Stimulated activated CD4-positive, alpha-beta T cell treated with anti-CD3 and anti-CD28 coated beads, Interleukin-15, amount 100 ng/mL, for 1 hour (primary cell): ENCODE measurements around the gene GP9.
"Not testable (repeated sequence)": the region's sequence is repeated elsewhere in the genome, so short reads cannot be mapped to it uniquely, and the experiment has no call there.

Source experiments
- DNase-seq, 2 donors: peaks; one replicate each; pipeline ENCODE4 v3.0.0-alpha.2; 2020; ENCODE audit warnings: low read depth in 1 of 2, low spot score in 1 of 2

The GP9 gene

DNA sequence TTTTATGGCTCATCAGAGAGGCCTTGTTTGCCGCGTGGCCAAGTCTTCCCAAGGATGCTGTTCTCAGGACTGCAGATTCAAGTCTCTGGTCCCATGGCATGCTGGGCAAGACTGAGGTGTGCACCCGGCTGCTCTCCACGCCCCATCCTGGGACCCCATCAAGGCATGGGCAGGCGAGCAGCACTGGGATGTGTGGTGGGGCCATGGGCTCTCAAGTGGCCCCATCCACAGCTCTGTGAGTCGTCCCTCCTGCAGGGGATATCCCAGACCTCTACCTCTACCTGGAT lies 13.1 kb upstream of the GP9 start:
- DNase-seq: no peak

DNA sequence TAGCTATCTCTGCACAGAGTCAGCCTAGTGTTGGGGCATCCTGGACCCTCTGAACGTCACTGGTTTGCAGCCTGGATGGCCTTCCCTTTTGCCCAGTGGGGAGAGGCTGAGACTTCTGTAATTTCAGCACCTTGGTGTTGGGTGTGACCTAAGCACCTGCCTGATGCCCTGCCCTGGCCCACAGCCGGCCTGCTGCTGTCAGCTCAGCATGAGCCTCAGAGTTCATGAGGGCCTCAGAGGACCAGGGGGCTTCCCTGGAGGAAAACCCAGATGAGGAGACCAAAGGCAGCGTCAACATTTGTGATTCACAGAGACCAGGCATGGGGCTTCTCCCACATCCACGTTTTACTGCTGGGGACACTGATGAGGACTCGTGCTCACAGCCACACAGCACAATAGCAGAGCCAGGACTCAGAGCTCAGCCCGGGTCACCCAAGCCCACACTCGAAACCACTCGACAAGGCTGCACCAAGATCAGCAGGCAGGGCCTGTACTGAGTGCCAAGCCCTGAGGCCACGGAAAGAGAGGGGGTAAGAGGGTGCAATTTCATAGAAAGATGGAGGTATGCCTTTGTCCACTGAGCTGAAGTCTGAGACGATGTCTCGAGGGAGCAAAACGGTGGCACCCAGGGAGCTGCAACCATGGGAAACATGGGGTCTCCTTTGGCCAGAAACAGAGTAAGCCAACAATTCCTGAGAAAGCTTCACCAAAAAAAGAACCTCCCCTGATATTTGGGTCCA lies 9.9 kb upstream of the GP9 start:
- no peak for DNase-seq

DNA sequence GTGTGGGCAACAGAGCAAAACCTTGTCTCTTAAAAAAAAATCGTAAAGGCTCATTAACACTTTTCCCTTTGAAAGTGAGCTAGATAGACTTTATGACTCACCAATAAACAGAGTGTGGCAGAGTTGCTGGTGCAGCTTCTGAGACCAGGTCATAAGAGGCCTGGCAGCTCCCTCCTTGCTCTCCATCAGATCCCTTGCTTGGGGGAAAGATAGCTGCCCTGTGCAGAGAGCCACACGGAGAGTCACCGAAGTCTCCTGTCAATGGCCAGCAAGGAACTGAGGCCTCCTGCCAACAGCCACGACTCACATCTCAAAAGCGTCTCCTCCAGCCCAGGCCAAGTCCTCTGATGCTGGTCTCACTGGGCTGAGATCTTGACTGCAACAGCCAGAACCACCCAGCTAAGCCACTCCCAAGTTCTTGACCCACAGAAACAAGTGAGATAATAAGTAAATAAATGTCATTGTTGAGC lies 8.7 kb upstream of the GP9 start:
- no peak for DNase-seq

DNA sequence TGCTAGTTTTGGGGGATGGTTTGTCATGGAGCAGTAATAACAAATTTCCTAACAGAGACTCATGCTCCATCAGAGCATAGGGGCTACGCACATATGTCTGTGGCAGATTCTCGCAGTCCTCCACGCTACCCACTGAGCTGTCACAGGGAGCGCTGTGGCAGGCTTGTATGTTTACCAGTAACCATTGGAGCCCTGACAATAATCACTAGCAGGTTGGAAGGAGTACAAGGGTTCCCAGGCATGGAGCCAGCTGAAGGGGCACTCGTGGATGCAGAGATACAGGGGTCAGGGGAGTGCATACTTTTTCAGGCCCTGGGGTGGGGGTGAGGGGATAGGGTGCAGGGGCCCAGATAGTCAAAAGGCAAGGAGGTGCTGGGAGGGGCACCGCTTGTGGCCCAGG lies 7.9 kb upstream of the GP9 start:
- no peak for DNase-seq

DNA sequence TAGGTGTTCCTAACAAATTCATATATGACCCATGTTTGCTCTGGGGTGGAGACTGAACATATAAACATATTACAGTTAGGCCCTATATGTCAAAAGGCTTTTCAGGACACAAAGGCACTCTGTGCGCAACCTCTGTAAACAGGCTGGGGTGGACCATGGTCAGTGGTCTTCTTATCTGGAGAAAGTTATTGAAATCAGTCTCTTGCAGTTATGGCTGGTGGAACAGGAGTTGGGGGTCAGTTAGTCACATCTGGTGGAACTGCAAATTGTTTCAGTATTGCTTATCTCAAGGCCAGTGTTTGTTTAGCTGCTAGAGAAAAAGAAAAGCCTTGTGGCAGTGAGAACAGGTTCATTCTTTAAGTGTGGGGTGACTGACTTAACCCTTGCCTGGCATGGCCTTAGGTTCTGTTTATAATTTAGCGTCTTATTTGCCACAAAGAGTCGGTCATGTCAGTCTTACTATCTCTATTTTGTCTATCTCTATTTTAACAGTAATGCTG lies 5.9 kb upstream of the GP9 start:
- DNase-seq: no peak

DNA sequence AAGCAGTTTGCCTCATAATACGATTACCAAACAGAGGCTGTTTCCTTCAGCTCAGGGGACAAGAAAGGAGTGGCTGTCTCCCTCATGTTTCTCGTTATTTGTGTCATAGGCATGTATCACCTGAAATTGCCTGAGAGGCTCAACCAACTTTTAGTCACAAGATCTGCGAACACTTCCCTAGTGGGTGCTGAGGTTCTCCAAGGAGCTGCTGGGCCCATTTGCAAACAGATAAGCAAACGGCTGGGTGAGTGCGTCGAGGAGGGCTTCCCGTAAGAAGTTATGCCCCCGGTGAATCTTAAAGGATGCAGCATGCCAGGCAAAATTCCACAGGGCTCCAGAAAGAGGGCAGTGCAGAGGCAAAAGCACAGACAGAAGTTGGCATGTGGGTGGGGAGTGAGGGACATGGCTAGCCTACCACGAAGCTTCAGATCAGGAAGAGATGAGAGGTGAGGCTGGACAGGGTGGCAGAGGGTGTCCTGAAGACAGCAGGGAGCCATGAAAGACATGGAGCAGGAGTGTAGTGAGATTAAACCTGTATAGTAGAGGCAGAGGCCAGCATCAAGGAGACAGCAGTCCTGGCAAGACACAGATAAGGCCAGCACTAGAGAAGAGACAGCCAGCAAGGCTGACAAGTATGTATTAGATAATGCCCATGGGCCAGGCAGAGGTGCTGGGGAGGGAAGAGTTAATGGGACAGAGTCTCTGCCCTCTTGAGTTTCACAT lies 4.0 kb upstream of the GP9 start:
- DNase-seq: no peak

DNA sequence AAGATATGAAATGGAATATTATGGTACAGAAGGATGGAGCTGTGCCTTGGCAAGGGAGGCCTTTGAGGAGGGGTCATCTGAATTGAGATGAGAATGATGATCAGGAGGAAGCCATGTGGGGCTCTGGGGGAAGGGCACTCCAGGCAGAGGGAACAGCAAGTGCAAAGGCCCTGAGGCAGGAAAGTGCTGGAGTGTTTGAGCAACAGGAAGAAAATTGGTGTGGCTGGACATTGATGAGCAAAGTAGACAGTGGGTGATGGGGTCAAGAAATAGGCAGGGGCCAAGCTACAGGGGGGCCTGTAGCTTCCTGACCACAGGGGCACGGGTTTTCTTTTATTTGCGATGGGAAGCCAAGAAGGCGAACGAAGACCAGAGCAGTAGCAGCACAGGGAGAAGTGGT lies 3.3 kb upstream of the GP9 start:
- no peak for DNase-seq

DNA sequence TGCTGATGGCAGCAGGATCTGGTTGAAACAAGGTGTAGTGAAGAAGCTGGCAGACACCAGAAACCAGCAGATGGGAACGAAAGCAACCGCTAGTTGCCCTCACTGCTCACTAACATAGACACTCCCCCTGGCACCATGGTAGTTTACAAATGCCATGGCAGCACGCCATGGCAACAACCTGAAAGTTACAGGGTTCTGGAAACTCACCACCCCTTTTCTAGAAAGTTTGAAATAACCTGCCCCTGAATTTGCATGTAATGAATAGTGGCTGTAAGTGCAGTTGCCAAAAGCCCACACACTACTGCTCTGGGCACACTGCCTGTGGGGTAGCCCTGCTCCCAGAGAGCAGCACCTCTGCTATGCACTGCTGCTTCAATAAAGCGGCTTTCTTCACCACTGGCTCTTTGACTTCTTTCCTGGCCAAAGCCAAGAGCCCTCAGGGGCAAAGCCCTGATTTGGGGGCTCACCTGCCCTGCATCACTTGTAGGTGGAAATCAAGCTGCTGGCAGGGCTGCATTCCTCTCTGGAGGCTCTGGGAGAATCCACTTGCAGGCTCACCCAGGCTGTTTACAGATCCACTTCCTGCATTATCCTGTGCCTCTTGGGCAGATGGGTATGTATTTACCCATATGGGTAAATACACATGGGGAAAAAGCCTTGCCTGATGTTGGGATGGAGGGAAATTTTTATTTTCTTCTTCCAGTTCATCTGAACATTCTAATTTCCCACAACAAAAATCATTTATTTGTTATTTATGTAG lies 2.0 kb upstream of the GP9 start:
- no peak for DNase-seq

DNA sequence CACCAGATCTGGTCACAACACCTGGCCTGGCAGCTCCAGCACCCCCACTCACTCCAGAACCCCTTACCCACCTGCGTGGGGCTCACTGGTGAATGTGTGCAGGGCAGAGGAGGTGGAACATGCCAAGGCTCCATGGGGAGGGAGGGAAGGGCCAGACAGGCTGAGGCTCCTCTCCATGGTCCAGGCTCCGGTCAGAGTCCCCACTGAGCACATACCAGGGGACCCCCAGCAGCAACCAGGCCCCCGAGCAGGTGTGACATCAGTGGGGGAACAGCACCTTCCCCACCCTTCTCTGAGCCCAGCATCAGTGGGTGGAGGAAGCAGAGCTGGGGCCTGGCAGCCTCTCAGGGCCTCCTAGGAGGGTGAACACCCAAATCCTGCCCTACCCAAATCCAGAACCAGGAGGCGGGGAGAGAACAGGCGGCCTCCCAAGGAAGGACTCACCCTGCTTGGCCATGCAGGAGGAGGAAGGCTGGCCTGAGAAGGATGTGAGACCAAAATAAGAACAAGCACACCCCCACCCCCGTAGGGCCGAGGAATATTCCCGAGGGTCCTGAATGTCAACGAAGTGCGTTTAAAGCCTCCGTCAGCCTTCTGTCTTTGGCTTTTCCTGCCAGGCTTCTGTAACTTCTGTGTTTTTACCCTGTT lies 1.1 kb upstream of the GP9 start:
- DNase-seq: no peak

DNA sequence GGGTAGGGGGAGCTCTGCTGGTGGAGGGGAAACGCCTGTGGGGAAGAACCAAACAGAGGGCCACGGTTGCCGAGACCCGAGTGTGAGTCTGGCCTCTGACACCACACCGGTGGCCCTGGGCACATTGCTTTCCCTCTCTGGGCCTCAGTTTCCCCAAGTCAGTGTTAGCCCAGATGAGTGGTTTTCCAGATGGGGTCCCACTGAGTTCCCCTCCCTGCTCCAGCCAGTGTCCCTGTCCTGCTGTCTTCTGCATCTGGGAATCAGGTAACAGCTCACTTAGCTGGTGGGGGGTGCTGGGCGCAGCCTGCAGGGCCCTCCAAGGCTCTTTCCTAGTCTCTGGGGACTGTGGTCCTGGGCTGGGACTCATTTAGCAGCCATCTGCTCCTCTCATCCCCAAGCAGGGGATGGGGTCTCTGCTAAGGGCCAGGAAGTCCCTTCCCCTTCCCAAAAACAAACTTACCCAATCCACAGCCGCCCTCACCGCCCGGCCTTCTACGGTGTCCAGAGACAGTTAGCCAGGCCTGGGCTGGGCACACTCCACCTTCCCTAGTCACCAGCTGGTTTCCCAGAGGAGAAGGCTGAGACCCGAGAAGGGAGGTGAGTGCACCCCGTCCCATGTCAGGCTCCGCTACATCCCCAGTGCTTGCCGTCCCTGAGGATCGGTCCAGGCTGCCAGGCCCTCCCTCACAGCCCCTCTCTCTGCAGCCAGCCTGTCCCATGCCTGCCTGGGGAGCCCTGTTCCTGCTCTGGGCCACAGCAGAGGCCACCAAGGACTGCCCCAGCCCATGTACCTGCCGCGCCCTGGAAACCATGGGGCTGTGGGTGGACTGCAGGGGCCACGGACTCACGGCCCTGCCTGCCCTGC lies 676 bp downstream of the GP9 start:
- no peak for DNase-seq

DNA sequence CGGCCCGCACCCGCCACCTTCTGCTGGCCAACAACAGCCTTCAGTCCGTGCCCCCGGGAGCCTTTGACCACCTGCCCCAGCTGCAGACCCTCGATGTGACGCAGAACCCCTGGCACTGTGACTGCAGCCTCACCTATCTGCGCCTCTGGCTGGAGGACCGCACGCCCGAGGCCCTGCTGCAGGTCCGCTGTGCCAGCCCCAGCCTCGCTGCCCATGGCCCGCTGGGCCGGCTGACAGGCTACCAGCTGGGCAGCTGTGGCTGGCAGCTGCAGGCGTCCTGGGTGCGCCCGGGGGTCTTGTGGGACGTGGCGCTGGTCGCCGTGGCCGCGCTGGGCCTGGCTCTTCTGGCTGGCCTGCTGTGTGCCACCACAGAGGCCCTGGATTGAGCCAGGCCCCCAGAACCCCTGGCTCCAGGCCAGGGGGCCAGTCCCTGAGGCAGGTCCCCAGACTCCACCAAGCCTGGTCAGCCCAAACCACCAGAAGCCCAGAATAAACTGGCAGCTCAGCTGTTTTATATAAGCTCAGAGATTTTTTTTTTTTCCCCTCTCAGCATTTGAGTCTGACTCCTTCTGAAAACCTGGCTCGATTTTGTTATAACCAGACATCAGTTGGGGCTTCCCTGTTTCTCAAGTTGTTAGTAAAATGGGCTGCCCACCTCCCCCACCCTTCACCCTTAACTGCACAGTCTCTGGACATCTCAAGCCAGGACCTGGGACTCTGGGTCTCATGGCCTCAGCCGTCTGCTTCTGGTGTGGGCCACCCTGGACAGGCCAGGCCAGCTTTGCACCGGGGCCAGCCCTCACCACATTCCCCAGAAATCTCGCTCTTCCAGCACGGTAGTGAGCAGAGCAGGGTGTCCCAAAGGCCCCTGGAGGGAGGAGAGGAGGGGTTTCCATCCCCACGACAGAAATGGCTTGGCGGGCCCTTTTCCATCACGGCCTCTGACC lies 1.6 kb downstream of the GP9 start:
- DNase-seq: no peak

DNA sequence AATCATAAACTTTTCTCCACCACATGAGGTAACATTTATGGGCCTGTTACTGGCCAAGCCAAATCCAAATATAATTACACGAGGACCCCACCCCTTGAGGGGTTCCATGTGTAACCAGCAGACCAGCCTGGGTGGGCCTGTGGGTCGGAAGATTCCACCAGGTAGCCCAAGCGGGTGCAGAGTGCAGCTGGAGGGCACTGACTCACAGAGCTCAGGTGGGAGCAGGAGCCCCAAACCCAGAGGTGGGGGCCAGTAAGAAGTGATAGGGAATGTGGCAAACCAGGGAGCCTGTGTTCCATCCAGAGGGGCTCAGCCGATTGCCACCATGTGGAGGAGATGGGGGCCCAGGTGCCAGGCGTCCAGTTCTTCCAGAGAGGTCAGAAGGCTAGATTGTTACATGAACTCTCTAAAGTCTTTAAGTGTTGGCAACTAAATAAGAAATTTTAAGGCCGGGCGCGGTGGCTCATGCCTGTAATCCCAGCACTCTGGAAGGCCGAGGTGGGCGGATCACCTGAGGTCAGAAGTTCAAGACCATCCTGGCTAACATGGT lies 2.6 kb downstream of the GP9 start:
- no peak for DNase-seq

DNA sequence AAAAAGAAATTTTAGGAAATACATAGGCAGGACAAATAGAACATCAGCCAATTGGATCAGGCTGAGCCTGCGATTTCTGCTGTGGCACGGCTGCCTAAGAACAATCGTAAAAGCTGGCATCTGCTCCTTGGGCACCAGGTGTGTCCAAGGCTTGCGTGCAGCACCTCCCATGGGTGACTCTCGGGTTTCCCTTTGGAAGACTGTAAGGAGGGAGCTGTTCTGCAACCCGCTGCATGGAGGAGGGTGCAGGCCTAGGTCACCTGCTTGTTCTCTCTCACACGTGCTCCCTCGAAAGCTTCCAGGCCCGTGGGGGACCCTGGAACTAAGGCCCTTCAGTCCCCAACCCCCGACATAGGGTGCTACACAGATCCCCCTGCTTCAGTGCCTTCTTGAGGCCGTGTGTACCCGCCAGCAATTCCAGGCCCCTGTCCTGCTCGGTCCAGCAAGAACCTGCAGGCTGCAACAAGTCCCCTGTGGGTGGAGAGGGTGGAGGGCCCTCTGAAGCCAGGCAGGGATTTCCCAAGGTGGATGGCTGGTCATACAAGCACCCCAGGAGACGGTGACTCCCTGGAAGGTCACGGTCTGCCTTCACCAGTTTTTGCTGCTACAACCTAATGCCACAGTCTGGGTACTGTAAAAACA lies 3.4 kb downstream of the GP9 start:
- no peak for DNase-seq

DNA sequence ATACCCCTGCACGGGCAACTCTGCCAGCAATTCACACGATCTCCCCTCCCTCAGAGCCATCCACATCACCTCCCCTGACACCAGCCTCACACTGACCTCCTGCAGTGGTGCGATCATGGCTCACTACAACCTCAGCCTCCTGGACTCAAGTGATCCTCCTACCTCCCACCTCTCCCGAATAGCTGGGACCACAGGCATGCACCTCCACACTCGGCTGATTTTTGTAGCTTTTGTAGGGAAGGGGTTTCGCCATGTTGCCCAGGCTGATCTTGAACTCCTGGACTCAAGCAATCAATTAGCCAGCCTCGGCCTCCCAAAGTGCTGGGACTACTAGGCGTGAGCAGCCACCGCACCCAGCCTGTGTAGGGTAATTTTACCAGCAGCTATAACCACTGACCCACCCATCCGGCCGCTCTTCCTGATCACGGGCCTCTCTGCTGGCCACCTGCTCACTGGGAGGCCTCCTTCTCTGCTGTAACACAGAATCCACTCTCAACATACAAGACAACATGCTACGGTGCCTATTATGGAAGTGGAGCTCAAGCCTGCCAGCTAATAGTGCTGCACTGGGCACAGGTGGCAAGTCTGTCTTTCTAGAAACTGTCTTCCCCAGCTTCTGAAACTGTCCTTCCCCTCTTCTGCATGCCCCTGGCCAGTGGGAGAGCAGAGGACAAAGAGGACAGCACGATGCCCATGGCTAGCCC lies 4.6 kb downstream of the GP9 start:
- DNase-seq: no peak

DNA sequence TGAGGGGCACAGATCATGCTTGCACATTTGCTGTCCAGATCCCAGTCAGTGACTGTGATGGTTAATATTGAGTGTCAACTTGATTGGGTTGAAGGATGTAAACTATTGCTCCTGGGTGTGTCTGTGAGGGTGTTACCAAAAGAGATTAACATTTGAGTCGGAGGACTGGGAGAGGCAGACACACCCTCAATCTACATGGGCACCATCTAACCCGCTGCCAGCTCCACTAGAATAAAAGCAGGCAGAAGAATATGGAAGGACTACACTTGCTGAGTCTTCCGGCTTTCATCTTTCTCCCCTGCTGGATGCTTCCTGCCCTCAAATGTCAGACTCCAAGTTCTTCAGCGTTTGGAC lies 5.1 kb downstream of the GP9 start:
- no peak for DNase-seq

DNA sequence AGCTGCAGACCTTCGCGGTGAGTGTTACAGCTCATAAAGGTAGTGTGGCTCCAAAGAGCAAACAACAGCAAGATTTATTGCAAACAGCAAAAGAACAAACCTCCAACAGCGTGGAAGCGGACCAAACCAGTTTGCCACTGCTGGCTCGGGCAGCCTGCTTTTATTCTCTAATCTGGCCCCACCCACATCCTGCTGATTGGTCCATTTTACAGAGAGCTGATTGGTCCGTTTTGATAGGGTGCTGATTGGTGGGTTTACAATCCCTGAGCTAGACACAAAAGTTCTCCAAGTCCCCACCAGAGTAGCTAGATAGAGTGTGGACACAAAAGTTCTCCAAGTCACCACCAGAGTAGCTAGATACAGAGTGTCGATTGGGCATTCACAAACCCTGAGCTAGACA lies 7.1 kb downstream of the GP9 start:
- DNase-seq: not testable (repeated sequence)

DNA sequence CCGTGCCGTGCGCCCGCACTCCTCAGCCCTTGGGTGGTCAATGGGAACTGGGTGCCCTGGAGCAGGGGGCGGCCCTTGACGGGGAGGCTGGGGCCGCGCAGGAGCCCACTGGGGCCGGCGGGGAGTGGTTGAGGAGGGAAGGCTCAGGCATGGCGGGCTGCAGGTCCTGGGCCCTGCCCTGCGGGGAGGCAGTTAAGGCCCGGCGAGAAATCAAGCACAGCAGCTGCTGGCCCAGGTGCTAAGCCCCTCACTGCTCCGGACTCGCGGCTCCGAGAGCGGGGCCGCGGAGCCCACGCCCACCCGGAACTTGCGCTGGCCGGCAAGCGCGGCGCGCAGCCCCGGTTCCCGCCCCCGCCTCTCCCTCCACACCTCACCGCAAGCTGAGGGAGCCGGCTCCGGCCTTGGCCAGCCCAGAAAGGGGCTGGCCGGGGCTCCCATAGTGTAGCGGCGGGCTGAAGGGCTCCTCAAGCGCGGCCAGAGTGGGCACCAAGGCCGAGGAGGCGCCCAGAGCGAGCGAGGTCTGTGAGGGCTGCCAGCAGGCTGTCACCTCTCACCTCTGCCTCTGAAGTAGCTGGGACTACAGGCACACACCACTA lies 7.8 kb downstream of the GP9 start:
- DNase-seq: no peak
